ENCODE data around the gene PCBP3.

- no peak for TF ChIP-seq CTCF (IDR thresholded peaks at IDR 0.05; ENCODE audit: low read depth, low read length, missing input control)
- TF ChIP-seq TAF1 (conservative IDR thresholded peaks at IDR 0.05): no peak
- TF ChIP-seq REST (IDR thresholded peaks at IDR 0.05): no peak
- TF ChIP-seq JUND (IDR thresholded peaks at IDR 0.05): no peak
- TF ChIP-seq YY1 (IDR thresholded peaks at IDR 0.05): no peak
- TF ChIP-seq SP1 (IDR thresholded peaks at IDR 0.05): no peak
- no peak for TF ChIP-seq ATF3 (IDR thresholded peaks at IDR 0.05)
- TF ChIP-seq GABPA (IDR thresholded peaks at IDR 0.05 in 1 of 2, conservative IDR thresholded peaks at IDR 0.05 in 1 of 2): no peak
- TF ChIP-seq MAX (IDR thresholded peaks at IDR 0.05): no peak
- no peak for TF ChIP-seq EGR1 (IDR thresholded peaks at IDR 0.05; ENCODE audit: low read depth in 2 of 2)
- no peak for TF ChIP-seq RAD21 (IDR thresholded peaks at IDR 0.05)
- no peak for TF ChIP-seq ZBTB33 (IDR thresholded peaks at IDR 0.05)
- TF ChIP-seq HNF4A (conservative IDR thresholded peaks at IDR 0.05): peak; percentile 24 to 45
- TF ChIP-seq RXRA (IDR thresholded peaks at IDR 0.05): no peak
Observed at GRCh38 chr21:45818904-45819285, 175.4 kb downstream of the PCBP3 start.
